Neural progenitor cell (in vitro differentiated cells): ENCODE measurements around the gene EFS. TPM values are rescaled to one million over a fixed set of nuclear protein-coding genes. Genes with fewer than 3 reads are reported as not detected.
A peak's percentile ranks its signal among the peaks of the same experiment; 100 is the strongest.

Source experiments
- DNase-seq: peaks from one replicate; pipeline ENCODE4 v3.0.0-alpha.2; 2016; ENCODE audit warnings: low spot score
- H2AFZ ChIP-seq: fragments of 200-600 bp; sonication (generic); replicated peaks from 2 replicates; pipeline ENCODE4 v1.6.1; 2016; ENCODE audit warnings: antibody characterized with exemption
- H3F3A ChIP-seq: fragments of 200-600 bp; sonication (generic); 2 replicates; pipeline ENCODE4 v1.6.1; 2016; ENCODE audit warnings: antibody characterized with exemption, low read depth
- H3K27ac ChIP-seq: fragments of 200-600 bp; sonication (generic); 2 replicates; pipeline ENCODE4 v1.5.1; 2016; ENCODE audit warnings: mild to moderate bottlenecking
- H3K27me3 ChIP-seq: fragments of 200-600 bp; sonication (generic); 2 replicates; pipeline ENCODE4 v1.6.1; 2016; ENCODE audit warnings: mild to moderate bottlenecking, moderate library complexity
- H3K36me3 ChIP-seq: fragments of 200-600 bp; sonication (generic); 2 replicates; pipeline ENCODE4 v1.5.1; 2016
- H3K4me1 ChIP-seq: fragments of 200-600 bp; sonication (generic); 2 replicates; pipeline ENCODE4 v1.6.1; 2016; ENCODE audit warnings: mixed run types
- H3K4me2 ChIP-seq: fragments of 200-600 bp; sonication (generic); 2 replicates; pipeline ENCODE4 v1.6.1; 2016
- H3K4me3 ChIP-seq: fragments of 200-600 bp; sonication (generic); 2 replicates; pipeline ENCODE4 v1.5.1; 2016
- H3K79me2 ChIP-seq: fragments of 200-600 bp; sonication (generic); 2 replicates; pipeline ENCODE4 v1.6.1; 2016; ENCODE audit warnings: low read depth
- H3K9ac ChIP-seq: fragments of 200-600 bp; sonication (generic); 2 replicates; pipeline ENCODE4 v1.6.1; 2016
- H3K9me3 ChIP-seq: fragments of 200-600 bp; sonication (generic); 2 replicates; pipeline ENCODE4 v1.5.1; 2016; ENCODE audit warnings: low read depth
- H4K20me1 ChIP-seq: fragments of 200-600 bp; sonication (generic); 2 replicates; pipeline ENCODE4 v1.6.1; 2016; ENCODE audit warnings: low read depth
- H3K27ac Mint-ChIP-seq: 3 replicates; pipeline ENCODE4 v1.8.0; 2021; ENCODE audit warnings: mixed read lengths
- H3K27me3 Mint-ChIP-seq: 2 replicates; pipeline ENCODE4 v1.8.0; 2022; ENCODE audit warnings: low read depth, mild to moderate bottlenecking, inconsistent platforms, moderate library complexity, mixed read lengths; ENCODE audit not compliant: insufficient read depth
- H3K36me3 Mint-ChIP-seq: 3 replicates; pipeline ENCODE4 v1.8.0; 2021; ENCODE audit warnings: mixed read lengths
- H3K4me1 Mint-ChIP-seq: 3 replicates; pipeline ENCODE4 v1.8.0; 2021; ENCODE audit warnings: mixed read lengths
- H3K4me3 Mint-ChIP-seq: 3 replicates; pipeline ENCODE4 v1.8.0; 2021; ENCODE audit warnings: mild to moderate bottlenecking, moderate library complexity, mixed read lengths
- H3K9me3 Mint-ChIP-seq: 3 replicates; pipeline ENCODE4 v1.8.0; 2020; ENCODE audit warnings: mixed read lengths
- EZH2 ChIP-seq: fragments of 200-600 bp; sonication (generic); IDR thresholded peaks from 2 replicates; pipeline ENCODE4 v1.6.1; 2017; ENCODE audit warnings: antibody characterized with exemption, mild to moderate bottlenecking, moderate library complexity
- EZH2phosphoT487 ChIP-seq: fragments of 200-600 bp; sonication (generic); IDR thresholded peaks from 2 replicates; pipeline ENCODE4 v1.6.1; 2017; ENCODE audit warnings: antibody characterized with exemption
- total RNA-seq: library from RNA; depleted of rRNA; stranded (reverse); fragments of >200 nt; gene quantifications from 2 replicates; pipeline ENCODE4 v1.2.3, GENCODE V29; 2015; ENCODE audit warnings: low replicate concordance
- TF ChIP-seq, protein P1 (sequence below): fragments of 200-600 bp; sonication (generic); IDR thresholded peaks from 2 replicates; pipeline ENCODE4 v1.5.1; 2017; ENCODE audit warnings: antibody characterized with exemption, mild to moderate bottlenecking

EFS gene, protein sequence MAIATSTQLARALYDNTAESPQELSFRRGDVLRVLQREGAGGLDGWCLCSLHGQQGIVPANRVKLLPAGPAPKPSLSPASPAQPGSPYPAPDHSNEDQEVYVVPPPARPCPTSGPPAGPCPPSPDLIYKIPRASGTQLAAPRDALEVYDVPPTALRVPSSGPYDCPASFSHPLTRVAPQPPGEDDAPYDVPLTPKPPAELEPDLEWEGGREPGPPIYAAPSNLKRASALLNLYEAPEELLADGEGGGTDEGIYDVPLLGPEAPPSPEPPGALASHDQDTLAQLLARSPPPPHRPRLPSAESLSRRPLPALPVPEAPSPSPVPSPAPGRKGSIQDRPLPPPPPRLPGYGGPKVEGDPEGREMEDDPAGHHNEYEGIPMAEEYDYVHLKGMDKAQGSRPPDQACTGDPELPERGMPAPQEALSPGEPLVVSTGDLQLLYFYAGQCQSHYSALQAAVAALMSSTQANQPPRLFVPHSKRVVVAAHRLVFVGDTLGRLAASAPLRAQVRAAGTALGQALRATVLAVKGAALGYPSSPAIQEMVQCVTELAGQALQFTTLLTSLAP
- total RNA-seq: 21.7 and 74.3 TPM in 2 replicates

DNA sequence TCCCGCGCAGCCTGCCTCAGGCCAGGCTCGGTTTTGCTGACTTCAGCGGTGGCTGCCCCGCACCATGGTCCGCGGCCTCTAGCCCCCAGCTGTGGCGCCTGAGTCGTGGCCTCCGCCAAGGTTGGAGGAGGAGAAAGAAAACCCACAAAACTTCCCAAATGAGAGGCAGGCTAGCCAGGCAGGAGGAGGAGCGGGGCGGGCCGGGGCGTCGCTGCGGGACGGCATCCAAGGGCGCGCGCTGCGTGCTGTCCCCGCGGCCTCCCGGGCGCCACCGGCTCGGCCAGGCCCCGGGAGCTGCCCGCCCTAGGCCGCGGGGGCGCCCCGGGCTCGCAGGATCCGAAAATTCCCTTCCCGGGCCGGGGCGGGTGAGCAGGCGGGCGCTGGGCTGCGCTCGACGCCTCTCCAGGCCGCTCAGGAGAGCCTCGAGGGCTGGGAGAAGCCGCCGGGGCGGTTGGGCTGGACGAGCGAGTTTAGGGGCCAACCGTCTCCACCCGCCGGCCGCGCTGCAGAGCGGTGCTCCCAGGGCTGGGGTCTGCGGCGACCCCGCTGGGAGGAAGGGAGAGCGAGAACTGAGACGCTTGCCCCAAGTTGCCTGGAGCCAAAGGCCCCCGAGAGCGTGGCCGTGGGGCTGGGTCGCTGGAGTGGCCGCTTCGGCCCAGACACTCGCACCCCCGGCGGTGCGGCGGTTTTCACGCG is at the start of gene EFS:
Gene EFS, minus strand, starts transcription at position 137 of the 696 bp plus-strand sequence. CDS start 147 bp downstream, outside the sequence.
- Histone ChIP-seq H3F3A (peaks cover 45% of the 10 kb centered on the region), H3K4me2 (peak within 1 kb of the TSS; percentile 76), H3K9me3 (no peaks in the 10 kb centered on the region), H2AFZ (no peak within 1 kb of the TSS), H3K4me3 (peak within 1 kb of the TSS; percentile 58), H3K27ac (peak within 1 kb of the TSS; percentile 91), H4K20me1 (peaks cover 43% of the 10 kb centered on the region), H3K4me1 (peaks cover 29% of the 10 kb centered on the region), H3K27me3 (no peaks in the 10 kb centered on the region), H3K79me2 (peaks cover 52% of the 10 kb centered on the region), H3K36me3 (peaks cover 3% of the 10 kb centered on the region), H3K9ac (peak within 1 kb of the TSS; percentile 66)
- Mint-ChIP-seq H3K36me3 (peaks cover 16% of the 10 kb centered on the region), H3K27me3 (peaks cover 12% of the 10 kb centered on the region), H3K9me3 (no peaks in the 10 kb centered on the region), H3K4me1 (peaks cover 41% of the 10 kb centered on the region), H3K27ac (peak within 1 kb of the TSS; percentile 94), H3K4me3 (peak within 1 kb of the TSS; percentile 90)
- TF ChIP-seq, protein P1, sequence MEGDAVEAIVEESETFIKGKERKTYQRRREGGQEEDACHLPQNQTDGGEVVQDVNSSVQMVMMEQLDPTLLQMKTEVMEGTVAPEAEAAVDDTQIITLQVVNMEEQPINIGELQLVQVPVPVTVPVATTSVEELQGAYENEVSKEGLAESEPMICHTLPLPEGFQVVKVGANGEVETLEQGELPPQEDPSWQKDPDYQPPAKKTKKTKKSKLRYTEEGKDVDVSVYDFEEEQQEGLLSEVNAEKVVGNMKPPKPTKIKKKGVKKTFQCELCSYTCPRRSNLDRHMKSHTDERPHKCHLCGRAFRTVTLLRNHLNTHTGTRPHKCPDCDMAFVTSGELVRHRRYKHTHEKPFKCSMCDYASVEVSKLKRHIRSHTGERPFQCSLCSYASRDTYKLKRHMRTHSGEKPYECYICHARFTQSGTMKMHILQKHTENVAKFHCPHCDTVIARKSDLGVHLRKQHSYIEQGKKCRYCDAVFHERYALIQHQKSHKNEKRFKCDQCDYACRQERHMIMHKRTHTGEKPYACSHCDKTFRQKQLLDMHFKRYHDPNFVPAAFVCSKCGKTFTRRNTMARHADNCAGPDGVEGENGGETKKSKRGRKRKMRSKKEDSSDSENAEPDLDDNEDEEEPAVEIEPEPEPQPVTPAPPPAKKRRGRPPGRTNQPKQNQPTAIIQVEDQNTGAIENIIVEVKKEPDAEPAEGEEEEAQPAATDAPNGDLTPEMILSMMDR: no peak
- no peak for TF ChIP-seq EZH2
- DNase-seq: peak; percentile 68

DNA sequence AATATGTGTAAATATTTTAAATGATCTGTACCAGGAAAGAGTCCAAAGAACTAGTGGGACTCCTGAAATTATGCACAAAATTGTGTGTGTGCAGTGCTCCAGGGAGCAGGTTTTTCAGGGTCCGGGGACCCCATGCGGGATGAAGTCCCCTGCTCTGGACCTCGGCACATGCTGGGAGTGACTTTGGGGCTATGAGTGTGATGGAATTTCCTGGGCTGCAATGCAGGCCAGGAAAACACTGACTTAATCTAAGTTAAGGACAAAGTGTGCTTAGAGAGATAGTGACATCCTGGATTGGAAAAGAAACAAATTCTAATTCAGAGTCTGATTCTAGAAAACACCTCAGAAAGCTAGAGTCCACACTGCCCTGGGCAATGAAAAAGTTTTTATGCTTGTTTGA is 49.3 kb upstream of the EFS start:
- H3K9ac ChIP-seq: no peak overlapping the region
- H2AFZ ChIP-seq: no peak overlapping the region
- H3K27ac Mint-ChIP-seq: peak overlapping the region; percentile 46
- H3K36me3 Mint-ChIP-seq: no peaks in the 10 kb centered on the region
- H3K27ac ChIP-seq: no peak overlapping the region
- no peak for DNase-seq
- TF ChIP-seq EZH2phosphoT487 (no peak), EZH2 (no peak)
- TF ChIP-seq, protein P1: no peak
- H3K27me3 ChIP-seq: no peaks in the 10 kb centered on the region
- peaks cover 6% of the 10 kb centered on the region for H3K27me3 Mint-ChIP-seq
- H3K79me2 ChIP-seq: no peaks in the 10 kb centered on the region
- no peak overlapping the region for H3K4me3 ChIP-seq
- H3K9me3 Mint-ChIP-seq: no peaks in the 10 kb centered on the region
- peaks cover 15% of the 10 kb centered on the region for H3K4me1 Mint-ChIP-seq
- no peak overlapping the region for H3K4me3 Mint-ChIP-seq
- no peak overlapping the region for H3K4me2 ChIP-seq
- no peaks in the 10 kb centered on the region for H3F3A ChIP-seq
- no peaks in the 10 kb centered on the region for H3K4me1 ChIP-seq
- no peaks in the 10 kb centered on the region for H4K20me1 ChIP-seq
- H3K9me3 ChIP-seq: no peaks in the 10 kb centered on the region
- H3K36me3 ChIP-seq: no peaks in the 10 kb centered on the region

DNA sequence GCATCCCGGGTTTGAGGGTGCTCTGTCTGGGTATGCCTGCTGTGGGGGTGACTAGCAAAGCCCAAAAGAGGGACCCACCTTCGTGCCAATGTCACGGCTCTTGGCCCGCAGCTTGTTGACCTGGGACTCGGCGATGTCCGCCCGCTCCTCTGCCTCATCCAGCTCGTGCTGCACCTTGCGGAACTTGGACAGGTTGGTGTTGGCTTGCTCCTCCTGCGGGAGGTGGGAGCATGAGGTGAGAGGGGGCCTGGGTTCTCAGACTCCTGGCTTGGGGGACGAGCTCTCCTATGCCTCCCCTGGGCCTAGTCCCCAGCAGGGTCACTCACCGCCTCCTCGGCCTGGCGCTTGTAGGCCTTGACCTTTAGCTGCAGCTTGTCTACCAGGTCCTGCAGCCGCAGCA is 48.7 kb upstream of the EFS start:
- H3K79me2 ChIP-seq: no peaks in the 10 kb centered on the region
- no peaks in the 10 kb centered on the region for H4K20me1 ChIP-seq
- H3K9ac ChIP-seq: no peak overlapping the region
- H3K27ac ChIP-seq: no peak overlapping the region
- H3F3A ChIP-seq: no peaks in the 10 kb centered on the region
- H3K4me2 ChIP-seq: no peak overlapping the region
- Mint-ChIP-seq H3K4me1 (peaks cover 18% of the 10 kb centered on the region), H3K36me3 (no peaks in the 10 kb centered on the region), H3K9me3 (no peaks in the 10 kb centered on the region), H3K4me3 (no peak overlapping the region), H3K27me3 (peaks cover 6% of the 10 kb centered on the region), H3K27ac (no peak overlapping the region)
- no peaks in the 10 kb centered on the region for H3K4me1 ChIP-seq
- H3K4me3 ChIP-seq: no peak overlapping the region
- TF ChIP-seq EZH2: no peak
- TF ChIP-seq, protein P1: no peak
- TF ChIP-seq EZH2phosphoT487: no peak
- no peaks in the 10 kb centered on the region for H3K9me3 ChIP-seq
- no peaks in the 10 kb centered on the region for H3K27me3 ChIP-seq
- DNase-seq: no peak
- H3K36me3 ChIP-seq: no peaks in the 10 kb centered on the region
- H2AFZ ChIP-seq: no peak overlapping the region
